SH-SY5Y (cell line): ENCODE data around the gene TTC28.

Experiments used
- GATA2 ChIP-seq: IDR thresholded peaks from 2 replicates; pipeline ENCODE4 v1.6.1; 2011; ENCODE audit warnings: mild to moderate bottlenecking, low read depth, low read length
- GATA3 ChIP-seq: IDR thresholded peaks from 2 replicates; pipeline ENCODE4 v1.6.1; 2011; ENCODE audit warnings: low read depth, mild to moderate bottlenecking, low read length, moderate library complexity

- TF ChIP-seq GATA2 (peak; percentile 20; the same call in 1 of the 2 replicates), GATA3 (no peak)
Observed at GRCh38 chr22:28656181-28656580, 23.5 kb downstream of the TTC28 start.
